Stimulated activated CD4-positive, alpha-beta T cell treated with anti-CD3 and anti-CD28 coated beads, Interleukin-4, amount 100 ng/mL, for 24 hours (primary cell): ENCODE data around the gene MON2.
"Not testable (repeated sequence)": the region's sequence is repeated elsewhere in the genome, so short reads cannot be mapped to it uniquely, and the experiment has no call there.

Experiments used
- DNase-seq: peaks from one replicate; pipeline ENCODE4 v3.0.0-alpha.2; 2020

MON2 gene, protein sequence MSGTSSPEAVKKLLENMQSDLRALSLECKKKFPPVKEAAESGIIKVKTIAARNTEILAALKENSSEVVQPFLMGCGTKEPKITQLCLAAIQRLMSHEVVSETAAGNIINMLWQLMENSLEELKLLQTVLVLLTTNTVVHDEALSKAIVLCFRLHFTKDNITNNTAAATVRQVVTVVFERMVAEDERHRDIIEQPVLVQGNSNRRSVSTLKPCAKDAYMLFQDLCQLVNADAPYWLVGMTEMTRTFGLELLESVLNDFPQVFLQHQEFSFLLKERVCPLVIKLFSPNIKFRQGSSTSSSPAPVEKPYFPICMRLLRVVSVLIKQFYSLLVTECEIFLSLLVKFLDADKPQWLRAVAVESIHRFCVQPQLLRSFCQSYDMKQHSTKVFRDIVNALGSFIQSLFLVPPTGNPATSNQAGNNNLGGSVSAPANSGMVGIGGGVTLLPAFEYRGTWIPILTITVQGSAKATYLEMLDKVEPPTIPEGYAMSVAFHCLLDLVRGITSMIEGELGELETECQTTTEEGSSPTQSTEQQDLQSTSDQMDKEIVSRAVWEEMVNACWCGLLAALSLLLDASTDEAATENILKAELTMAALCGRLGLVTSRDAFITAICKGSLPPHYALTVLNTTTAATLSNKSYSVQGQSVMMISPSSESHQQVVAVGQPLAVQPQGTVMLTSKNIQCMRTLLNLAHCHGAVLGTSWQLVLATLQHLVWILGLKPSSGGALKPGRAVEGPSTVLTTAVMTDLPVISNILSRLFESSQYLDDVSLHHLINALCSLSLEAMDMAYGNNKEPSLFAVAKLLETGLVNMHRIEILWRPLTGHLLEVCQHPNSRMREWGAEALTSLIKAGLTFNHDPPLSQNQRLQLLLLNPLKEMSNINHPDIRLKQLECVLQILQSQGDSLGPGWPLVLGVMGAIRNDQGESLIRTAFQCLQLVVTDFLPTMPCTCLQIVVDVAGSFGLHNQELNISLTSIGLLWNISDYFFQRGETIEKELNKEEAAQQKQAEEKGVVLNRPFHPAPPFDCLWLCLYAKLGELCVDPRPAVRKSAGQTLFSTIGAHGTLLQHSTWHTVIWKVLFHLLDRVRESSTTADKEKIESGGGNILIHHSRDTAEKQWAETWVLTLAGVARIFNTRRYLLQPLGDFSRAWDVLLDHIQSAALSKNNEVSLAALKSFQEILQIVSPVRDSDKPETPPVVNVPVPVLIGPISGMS (N-terminal part only)

DNA sequence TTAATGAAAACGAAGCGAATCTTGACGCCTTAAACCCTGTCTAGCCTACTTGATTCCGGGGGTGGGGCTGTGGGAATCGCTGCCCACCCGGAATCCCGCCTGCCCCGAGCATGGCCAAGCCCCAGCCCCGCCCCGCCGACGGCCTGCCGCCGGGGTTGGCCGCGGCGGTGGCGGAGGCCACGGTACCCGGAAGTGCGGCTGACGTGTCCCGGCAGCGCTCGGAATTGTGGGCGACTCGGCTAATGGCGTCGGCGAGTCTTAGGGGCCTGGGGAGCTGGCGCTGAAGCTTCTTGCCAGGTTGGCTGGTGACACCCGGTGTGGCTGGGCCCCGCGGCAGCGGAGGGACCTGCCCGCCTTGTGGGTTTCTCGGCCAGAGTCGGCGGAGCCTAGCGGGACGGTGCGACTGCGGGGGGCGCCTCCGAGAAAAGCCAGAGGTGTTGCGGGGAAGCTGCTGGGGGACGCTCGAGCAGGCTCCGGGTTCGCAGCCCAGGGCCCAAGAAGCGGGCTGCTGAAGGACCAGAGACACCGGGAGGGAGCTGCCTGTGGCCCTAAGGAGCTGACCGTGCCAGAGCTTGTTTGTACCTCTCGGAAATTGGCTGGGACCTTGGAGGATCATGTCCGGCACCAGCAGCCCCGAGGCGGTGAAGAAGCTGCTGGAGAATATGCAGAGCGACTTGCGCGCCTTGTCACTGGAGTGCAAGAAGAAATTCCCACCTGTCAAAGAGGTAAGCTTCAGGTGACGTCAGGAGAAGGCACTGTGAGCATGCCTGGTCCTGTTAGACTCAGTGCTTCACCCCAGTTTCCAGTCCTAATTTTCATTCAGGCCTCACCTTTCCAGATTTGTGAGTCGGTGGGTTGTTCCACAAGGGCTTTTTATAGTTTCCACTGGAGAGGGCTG, at the start of gene MON2:
MON2 (plus strand) TSS at position 233 of the 898 bp plus-strand sequence; CDS start at position 615, 382 bp downstream.
- DNase-seq, result peak; percentile 88

- no peak for DNase-seq
Observed at GRCh38 chr12:62426089-62426488, 40.5 kb upstream of the MON2 start.

DNA sequence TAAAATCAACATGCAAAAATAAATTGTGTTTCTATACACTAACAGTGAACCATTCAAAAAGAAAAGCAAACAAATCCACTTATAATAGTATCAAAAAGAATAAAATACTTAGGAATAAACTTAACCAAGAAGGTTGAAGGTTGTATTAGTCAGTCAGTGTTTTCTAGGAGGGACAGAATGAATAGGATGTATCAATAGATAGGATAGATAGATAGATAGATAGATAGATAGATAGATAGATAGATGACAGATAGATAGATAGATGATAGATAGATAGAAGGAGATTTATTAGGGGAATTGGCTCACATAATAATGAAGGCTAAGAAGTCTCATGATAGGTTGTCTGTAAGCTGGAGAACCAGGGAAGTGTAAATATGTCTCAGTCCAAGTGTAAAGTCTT, 37.2 kb upstream of the MON2 start:
- no peak for DNase-seq

- no peak for DNase-seq
Observed at GRCh38 chr12:62434494-62435302, 31.9 kb upstream of the MON2 start.

- peak; percentile 26 for DNase-seq
Observed at GRCh38 chr12:62435303-62436163, 31.1 kb upstream of the MON2 start.

- no peak for DNase-seq
Observed at GRCh38 chr12:62436164-62436503, 30.5 kb upstream of the MON2 start.

DNA sequence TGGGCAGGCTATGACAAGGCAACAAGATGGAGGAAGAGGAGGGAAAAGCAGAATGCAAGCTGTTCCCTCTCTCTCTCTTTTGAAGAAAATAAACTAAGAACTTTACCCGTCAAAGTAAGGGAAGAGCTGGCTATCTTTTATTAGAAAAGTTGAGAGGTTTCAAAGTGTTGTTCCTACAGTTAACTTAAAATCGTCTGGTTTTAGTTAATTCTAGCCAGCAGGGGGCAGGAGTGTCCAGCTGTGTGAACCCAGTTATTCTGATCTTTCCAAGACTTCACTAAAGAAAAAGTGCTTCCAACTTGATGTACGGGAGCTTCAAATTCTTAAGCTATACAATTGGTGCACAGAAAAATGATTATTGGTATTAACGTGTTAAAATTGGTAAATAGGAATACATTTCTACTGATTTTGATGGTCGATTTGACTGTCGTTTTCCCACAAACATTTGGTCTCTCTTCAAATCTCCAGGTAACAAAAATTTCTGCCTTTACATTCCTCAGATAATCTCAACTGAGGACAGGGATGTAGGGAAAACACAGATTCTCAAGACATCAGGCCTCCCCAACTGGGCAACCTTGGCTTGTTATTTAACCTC, 28.4 kb upstream of the MON2 start:
- DNase-seq, result peak; percentile 65

- DNase-seq, result no peak
Observed at GRCh38 chr12:62446754-62447452, 19.7 kb upstream of the MON2 start.

- no peak for DNase-seq
Observed at GRCh38 chr12:62448436-62448835, 18.2 kb upstream of the MON2 start.

- DNase-seq, result not testable (repeated sequence)
Observed at GRCh38 chr12:62455429-62455828, 11.2 kb upstream of the MON2 start.

DNA sequence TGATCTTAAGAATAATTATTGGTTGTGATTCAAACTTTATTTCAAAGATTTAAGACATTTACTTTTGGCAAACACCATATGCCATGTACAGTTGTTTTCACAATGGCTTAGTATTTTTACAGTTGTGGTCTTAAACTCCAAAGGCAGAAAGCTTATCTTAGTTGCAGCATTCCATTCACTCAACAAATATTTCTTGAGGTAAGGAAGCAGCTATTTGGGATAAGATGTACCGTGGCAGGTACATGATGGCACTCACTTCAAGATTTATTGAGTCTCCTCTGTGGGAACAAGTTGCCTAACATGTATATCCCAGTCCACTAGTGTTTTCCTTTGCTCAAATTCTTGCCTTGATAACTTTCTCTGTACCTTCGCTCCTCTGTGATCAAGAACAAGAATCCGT, 8.0 kb upstream of the MON2 start:
- no peak for DNase-seq

- no peak for DNase-seq
Observed at GRCh38 chr12:62459976-62460375, 6.7 kb upstream of the MON2 start.

DNA sequence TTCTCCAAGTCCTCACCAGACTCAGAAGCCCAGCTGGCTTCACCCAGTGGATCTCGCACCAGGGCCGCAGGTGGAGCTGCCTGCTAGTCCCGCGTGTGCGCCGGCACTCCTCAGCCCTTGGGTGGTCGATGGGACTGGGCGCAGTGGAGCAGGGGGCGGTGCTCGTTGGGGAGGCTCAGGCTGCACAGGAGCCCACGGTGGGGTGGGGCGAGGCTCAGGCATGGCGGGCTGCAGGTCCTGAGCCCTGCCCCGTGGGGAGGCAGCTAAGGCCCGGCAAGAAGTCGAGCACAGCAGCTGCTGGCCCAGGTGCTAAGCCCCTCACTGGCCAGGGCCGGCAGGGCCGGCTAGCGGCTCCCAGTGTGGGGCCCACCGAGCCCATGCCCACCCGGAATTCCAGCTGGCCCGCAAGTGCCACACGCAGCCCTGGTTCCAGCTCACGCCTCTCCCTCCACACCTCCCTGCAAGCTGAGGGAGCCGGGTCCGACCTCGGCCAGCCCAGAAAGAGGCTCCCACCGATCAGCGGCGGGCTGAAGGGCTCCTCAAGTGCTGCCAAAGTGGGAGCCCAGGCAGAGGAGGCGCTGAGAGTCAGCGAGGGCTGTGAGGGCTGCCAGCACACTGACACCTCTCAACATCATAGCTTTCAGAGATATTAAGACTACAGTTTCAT, 5.3 kb upstream of the MON2 start:
- DNase-seq, result not testable (repeated sequence)

DNA sequence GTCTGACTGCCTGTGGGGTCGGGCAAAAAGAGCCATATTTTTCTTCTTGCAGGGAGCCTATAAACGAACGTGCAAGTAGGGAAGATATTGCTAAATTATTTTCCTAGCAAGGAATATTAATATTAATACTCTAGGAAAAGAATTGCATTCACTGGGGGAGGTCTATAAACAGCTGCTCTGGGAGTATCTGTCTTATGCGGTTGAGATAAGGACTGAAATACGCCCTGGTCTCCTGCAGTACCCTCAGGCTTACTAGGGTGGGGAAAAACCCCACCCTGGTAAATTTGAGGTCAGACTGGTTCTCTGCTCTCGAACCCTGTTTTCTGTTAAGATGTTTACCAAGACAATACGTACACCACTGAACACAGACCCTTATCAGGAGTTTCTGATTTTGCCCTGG, 3.4 kb upstream of the MON2 start:
- not testable (repeated sequence) for DNase-seq

GRCh38 chr12:62466018-62466593, 520 bp upstream of the MON2 start:
- DNase-seq, result peak; percentile 23

DNA sequence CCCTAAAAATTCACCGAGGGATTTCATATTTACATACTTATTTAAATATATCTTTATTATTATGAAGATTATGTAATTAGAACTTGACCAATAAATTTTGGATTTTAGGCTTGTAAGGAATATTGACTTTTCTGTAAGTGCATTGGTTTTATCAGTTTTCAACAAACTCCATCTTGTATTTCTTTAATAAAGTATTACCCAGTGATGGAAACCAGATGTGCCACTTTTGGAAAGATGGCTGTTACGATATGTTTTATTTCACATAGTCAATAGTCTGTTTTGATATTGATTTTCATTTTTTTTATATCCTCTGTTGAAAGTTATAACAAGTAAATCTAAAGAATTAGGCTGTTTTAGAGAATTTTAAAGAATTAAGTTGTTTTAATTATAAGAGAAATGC, 1.8 kb downstream of the MON2 start:
- DNase-seq, result no peak

GRCh38 chr12:62468935-62469334, 2.3 kb downstream of the MON2 start:
- DNase-seq, result no peak

DNA sequence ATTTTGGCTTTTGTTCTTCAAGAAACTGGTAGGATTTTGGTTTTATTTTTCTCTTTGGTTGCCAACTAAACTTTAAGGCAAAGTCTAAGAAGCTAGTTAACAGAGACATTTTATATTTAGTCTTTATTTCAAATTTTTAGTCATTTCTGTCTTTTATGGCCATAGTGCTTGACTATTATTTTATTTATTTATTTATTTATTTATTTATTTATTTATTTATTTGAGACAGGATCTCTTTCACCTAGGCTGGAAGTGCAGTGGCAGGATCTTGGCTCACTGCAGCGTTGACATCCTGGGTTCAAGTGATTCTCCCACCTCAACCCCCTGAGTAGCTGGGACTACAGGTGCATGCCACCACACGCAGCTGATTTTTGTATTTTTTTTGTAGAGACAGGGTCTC, 3.1 kb downstream of the MON2 start:
- DNase-seq, result no peak
